ENCODE data around the gene CSK.

Gene CSK

GRCh38 chr15:74802862-74803447 is 21.1 kb downstream of the CSK start:
- DNase-seq: no peak

GRCh38 chr15:74804935-74805334 is 23.1 kb downstream of the CSK start:
- DNase-seq: no peak

DNA sequence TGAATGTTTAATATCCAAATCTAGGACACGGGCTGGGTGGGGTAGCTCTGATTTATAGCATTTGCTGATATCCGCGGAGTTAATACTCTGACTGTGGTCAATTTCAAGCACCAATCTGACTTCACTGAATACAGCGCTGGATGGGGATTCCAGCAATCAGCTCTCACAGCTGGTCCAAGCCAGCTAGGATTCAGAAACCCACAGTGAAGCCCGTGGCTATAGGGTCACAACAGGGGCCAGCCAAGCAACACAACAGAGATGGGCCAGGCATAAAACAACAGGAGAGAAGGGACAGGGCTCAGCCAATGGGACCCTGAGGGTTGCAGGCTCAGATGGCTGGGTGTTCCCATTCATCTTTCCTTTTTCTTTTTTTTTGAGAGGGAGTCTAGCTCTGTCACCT is 25.4 kb downstream of the CSK start:
- DNase-seq: no peak

- DNase-seq: no peak
Measured at GRCh38 chr15:74808078-74808839, 26.4 kb downstream of the CSK start.

GRCh38 chr15:74808840-74809229 is 27.0 kb downstream of the CSK start:
- DNase-seq: no peak

- DNase-seq: no peak
Measured at GRCh38 chr15:74809242-74809641, 27.4 kb downstream of the CSK start.

DNA sequence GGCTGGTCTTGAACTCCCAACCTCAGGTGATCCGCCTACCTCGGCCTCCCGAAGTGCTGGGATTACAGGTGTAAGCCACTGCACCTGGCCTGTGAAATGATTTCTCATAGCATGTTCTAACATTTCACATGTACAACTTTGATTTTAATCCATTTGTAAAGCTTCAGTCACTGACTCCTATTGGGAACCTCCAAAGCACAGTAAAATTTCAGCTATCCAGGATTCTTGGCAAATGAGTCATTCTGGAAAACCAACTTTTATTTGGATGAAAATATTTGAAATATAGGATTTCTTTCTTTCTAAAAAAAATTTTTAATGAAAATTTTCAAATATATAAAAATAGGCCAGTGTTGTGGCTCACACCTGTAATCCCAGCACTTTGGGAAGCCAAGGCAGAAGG is 28.1 kb downstream of the CSK start:
- no peak for DNase-seq

DNA sequence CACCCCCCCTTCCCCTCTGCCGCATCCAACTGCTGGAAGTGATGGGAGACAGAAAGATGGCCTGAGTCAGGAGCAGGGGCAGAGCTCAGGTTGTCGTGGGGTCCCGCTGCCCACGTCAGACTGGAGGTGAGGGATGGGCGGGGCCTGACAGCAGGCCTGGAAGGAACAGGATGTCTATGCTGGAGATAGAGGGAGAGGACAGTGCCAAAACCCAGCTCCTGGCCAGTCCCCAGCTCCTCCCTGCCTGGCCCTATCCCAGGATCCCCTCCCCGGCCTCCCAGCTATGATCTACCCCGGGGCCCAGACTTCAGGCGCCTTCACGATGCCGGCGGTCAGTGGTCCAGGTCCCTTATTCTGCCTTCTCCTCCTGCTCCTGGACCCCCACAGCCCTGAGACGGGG is 30.7 kb downstream of the CSK start, which contains the start of gene LMAN1L:
TSS of gene LMAN1L (plus strand) at position 303 of the 400 bp plus-strand sequence. CDS start at position 323, 20 bp downstream.
- DNase-seq: no peak

DNA sequence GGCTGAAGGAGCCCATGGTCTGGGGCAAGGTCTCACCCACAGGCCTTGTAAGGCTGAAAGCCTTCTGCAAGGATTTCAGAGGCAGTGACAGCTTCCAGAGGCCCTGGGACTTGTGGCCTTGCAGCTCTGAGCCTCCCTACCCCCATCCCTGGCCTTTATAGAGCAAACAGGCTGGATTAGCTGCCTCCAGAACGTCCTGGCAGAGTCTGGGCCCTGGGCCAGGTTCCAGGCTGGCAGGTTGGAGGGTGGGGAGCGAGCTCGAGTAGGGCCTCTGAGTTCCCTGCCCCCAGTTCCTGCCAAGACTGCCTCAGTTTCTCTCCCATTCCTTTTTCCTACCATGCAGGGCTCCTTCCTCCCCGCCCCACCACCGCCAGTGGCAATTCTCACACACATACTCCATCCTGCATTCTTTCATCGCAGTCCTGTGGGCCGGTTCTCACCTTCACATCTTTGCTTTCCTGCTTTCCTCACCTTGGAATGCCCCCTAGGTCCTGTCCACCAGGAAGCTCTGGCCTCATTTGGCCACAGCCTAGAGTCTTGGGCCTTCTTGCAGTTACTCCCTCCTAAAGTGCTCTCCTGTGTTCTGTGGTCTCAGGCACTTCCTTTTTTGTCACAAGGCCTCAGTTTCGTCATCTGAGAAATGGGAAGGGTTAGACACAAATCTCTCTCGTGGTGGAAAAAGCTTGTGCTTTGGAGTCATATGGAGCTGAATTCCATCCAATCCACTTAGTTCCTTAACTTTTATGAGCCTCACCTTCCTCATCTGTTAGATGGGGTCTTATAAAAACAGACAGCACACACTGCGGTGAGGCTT is 33.4 kb downstream of the CSK start:
- DNase-seq: no peak

DNA sequence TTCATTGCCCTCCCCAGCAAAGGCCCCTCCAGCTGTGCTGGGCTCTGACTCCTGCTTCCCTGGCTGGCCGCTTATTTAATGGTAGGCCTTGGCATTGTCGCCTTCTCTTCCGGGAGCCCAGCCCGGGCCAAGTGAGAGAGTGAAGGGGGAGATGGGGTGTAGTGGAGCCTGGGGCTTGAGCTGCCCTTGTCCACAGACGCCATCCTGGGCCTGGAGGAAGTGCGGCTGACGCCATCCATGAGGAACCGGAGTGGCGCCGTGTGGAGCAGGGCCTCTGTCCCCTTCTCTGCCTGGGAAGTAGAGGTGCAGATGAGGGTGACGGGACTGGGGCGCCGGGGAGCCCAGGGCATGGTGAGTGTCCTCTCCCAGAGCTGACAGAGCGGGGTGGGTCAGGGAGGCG is 34.1 kb downstream of the CSK start:
- no peak for DNase-seq

- DNase-seq: no peak
Measured at GRCh38 chr15:74816624-74817369, 34.9 kb downstream of the CSK start.

DNA sequence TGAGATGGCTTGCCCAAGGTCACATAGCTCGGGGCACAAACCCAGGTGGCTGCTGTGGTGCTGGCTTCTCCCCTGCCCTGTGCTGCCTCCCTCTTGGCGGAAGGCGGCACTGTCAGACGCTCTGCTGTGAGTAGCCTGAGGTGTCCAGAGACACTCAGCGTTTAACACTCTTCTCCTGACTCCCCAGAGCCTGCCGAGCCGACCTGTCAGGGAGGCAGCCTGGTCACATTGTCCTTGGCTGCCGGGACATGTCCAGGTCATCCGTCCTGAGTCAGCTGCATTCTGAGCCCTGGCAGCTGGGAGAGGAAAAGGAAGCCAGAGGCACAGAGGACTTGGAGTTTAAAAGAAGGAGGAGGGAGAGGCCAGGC is 35.5 kb downstream of the CSK start:
- no peak for DNase-seq

DNA sequence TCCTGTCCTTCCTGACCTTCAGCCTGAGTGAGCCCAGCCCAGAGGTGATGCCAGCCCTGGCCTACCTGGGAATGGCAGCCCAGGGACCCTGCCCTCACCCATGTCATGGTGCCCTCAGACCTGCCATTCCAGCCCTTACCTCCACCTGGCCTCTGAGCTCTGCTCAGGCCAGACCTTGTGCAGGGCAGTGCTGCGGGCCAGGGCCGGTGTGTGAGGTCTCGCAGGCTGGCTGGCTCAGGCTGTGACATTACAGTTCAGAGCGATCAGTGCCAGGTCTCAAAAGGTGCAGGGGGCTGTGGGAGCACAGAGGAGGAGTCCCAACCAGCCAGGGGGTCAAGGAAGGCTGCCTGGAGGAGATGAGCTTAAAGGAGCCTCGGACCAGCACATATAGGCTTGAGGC is 38.2 kb downstream of the CSK start:
- no peak for DNase-seq

DNA sequence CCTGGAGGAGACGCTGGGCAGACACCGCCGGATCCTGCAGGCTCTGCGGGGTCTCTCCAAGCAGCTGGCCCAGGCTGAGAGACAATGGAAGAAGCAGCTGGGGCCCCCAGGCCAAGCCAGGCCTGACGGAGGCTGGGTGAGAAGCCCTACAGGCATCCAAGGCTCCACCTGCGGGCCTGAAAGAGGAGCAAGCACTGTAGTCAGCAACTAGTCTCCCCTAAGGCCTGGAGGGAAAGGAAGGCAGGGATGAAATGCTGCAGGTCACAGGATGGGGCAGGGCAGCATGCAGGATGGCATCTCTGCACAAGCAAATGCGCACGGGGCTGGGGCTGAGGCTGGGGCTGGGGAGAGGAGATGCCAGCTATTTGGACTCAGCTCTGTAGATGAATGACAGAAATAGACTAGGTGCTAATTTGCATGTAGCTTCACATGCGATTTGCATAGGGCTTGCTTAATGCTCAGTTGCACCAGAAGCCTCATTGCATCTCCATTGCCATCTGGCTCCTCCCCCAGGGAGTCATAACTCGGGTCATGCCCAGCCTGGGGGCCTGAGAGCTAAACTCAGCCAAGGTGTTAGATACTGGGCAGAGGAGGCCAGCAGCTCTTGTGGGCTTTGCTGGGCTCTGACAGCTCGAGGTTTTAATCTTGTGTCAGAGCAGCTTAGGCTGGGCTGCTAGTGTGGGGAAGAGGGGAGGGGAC is 39.4 kb downstream of the CSK start:
- no peak for DNase-seq

- DNase-seq: no peak
Measured at GRCh38 chr15:74821790-74822158, 39.9 kb downstream of the CSK start.

DNA sequence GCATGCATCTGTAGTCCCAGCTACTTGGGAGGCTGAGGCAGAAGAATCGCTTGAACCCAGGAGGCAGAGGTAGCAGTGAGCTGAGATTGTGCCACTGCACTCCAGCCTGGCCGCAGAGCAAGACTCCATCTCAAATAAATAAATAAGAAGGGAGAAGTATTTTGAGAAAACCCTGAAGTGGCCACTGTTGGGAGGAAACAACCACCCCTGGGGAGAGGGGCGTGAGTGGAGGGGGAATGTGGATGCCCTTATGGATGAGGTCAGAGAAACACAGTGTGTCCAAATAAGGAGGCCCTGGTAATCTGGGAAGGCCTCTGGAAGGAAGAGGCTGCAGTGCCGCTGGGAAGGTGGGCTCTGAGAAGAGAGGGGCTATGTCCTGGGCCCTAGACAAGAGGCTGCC is 40.4 kb downstream of the CSK start:
- no peak for DNase-seq

DNA sequence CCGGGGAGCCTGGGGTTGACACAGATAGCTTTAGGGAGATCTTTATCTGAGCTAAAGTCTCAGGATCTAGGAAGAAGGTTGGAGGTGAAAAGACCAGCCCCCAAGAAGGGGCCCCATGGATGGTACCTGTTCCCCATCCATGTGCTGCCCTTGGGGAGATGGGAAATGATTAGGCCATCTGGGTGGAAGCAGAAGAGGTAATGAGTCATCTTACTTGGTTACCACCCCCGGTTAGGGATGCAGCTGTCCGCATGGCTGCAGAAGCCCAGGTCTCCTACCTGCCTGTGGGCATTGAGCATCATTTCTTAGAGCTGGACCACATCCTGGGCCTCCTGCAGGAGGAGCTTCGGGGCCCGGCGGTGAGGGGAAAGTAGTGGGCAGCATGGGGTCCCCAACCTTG is 41.4 kb downstream of the CSK start:
- DNase-seq: no peak

DNA sequence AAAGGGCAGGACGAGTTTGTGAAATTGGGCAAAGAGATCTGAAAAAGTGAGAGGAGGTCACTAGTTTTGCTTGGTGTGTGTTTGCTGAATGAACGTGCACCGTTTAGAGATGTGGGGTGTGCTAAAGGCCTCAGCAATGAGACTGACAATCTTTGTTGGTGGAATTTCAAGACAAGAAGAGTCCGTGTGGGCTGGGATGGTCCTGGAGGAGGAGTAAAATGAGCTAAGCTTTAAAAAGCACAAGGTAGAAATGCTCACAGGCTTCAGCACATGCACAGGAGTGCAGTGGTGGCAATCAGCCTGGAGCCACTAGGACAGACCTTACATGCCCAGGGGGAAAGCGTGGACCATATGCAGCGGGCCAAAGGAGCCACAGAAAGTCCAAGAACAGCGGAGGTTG is 43.1 kb downstream of the CSK start:
- no peak for DNase-seq

- no peak for DNase-seq
Measured at GRCh38 chr15:74825866-74826265, 44.0 kb downstream of the CSK start.

DNA sequence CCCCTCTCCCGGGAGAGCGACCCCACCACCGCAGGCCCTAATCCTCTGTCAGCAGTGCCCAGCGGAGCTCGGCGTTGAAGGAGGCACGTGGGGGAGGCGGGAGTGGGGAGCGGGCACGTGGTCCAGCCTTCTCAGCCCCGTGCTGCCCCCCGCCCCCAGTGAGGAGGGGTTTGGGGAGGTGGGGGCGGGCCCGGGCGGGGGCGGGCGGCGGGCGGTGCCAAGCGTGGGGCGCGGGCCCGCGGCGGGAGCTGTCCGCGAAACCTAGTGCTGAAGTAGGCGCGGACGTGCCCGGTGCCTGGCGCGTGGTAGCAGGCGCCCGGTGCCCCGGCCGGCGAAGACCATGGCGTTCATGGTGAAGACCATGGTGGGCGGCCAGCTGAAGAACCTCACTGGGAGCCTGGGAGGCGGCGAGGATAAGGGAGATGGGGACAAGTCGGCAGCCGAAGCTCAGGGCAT is 44.5 kb downstream of the CSK start, which contains the start of gene CPLX3:
TSS of gene CPLX3 (plus strand) at position 264 of the 456 bp plus-strand sequence. CDS start at position 341, 77 bp downstream.
- DNase-seq: peak; percentile 9

DNA sequence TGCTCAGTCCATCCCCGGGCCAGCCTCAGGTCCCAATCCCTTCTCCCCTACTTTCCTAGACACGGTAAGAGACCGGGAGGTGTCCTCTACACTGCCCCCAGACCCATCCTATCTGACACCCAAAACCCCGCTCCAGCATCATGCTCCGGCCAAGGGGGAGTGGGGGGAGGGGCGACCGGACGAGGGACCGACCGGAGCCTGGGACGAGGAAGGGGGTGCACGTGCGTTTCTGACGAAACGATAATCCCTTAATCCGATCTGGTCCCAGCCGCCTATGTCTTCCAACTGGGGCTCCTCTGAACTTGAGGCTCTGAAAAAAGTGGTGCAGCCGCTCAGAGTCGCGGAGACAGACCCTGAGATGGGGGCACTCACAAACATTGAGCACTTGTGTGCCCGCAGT is 45.0 kb downstream of the CSK start:
- no peak for DNase-seq

DNA sequence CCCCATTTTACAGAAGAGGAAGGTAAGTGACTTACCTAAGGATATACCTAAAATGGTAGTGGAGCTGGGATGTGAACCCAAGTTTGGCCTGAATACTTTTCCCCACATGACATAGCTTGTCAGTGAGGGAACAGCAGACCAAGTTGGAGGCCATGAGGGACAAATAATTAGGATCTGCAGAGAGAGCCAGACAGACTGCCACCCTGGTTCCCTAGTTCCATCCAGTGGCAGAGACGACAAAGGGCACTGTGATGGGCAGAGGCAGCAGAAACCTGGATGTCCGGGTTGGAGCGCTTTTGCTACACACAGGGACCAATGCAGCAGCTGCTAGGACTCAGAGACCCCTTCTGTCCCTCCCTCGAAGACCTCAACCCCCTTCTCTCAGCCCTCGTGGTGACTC is 45.7 kb downstream of the CSK start:
- no peak for DNase-seq

All from midbrain (tissue), 1 donor.